HL-60/S4 (cell line): ENCODE data around the gene TGFB2.

Experiments used
- in situ Hi-C: fragments of 300-500 bp; cut with MboI; formaldehyde crosslinking; loops from 2 replicates; pipeline ENCODE4 v1.14.3; 2022; ENCODE audit warnings: low sequenced_read_pairs

TGFB2 gene

GRCh38 chr1:218330043-218330623 lies 15.0 kb upstream of the TGFB2 start:
- in situ Hi-C loops: loop anchor here (25.0 kb wide), 2 partner anchors 182 to 1332 kb away; no protein-coding TSS in a partner anchor

DNA sequence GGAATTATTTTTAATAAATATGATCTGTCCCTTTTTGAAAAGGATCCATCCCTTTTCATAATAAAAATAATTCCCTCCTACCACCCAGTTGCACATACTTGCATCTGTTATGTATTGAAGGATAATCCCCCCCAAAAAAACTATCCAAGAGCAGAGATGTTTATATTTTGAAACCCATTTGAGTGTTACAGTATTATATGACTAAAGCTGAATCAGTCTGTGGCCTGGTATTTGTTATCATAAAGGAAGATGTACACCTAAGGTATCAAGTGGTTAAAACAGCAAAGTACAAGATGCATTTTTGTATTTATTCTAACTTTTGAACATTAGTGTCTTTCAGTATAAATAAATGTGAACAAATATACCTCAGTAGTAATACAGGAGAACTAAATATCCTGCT lies 12.7 kb upstream of the TGFB2 start:
- in situ Hi-C loops: loop anchor here (25.0 kb wide), 2 partner anchors 180 to 1330 kb away; no protein-coding TSS in a partner anchor

- in situ Hi-C loops: loop anchor here (25.0 kb wide), 2 partner anchors 176 to 1326 kb away; no protein-coding TSS in a partner anchor
Measured at GRCh38 chr1:218336328-218336727, 8.8 kb upstream of the TGFB2 start.

DNA sequence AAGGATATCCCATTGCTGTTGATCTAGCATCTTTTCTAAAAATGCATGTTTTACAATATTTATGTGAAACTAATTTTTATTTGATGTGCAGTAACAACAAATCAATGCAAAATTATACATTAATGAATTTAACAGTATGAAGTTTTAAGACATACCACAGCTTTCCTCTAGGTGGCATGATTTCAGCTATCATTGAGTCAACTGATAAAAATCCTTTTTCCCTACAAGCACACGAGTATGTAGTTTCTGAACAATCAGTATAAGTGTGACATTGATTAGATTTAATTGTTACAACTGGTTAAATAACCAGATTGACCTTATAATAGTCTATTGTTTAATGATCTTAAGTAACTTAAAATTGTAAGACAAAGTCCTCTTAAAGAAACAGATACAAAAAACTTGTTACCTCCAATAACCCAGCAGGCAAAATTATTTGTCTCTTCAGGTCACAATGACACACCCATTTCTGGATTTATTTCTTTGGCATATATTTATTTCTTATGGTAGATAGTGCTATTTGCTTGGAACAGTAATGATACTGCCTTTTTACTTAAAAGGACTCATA lies 5.8 kb upstream of the TGFB2 start:
- in situ Hi-C loops: loop anchor here (25.0 kb wide), 2 partner anchors 173 to 1323 kb away; no protein-coding TSS in a partner anchor

GRCh38 chr1:218341325-218341724 lies 3.8 kb upstream of the TGFB2 start:
- in situ Hi-C loops: loop anchor here (25.0 kb wide), 2 partner anchors 171 to 1321 kb away; no protein-coding TSS in a partner anchor

DNA sequence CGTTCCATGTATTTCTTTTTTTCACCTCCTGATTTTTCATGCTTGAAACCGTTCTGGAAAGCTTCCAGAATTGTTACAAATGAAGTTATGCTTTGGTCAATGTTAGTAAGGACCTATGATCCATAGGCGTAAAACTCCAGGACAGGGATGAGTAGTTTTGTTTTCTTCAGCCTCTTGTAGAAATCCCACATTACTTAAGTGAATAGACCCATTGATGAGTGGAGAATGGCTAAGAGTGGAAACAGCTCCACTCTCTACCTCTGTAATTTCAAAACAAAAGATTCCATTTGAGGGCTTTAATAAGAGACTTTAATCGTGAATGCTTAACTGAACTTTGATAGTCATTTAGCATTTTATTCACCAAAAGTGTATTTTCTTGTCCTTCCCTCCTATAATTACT lies 3.0 kb upstream of the TGFB2 start:
- in situ Hi-C loops: loop anchor here (25.0 kb wide), 2 partner anchors 170 to 1320 kb away; no protein-coding TSS in a partner anchor

DNA sequence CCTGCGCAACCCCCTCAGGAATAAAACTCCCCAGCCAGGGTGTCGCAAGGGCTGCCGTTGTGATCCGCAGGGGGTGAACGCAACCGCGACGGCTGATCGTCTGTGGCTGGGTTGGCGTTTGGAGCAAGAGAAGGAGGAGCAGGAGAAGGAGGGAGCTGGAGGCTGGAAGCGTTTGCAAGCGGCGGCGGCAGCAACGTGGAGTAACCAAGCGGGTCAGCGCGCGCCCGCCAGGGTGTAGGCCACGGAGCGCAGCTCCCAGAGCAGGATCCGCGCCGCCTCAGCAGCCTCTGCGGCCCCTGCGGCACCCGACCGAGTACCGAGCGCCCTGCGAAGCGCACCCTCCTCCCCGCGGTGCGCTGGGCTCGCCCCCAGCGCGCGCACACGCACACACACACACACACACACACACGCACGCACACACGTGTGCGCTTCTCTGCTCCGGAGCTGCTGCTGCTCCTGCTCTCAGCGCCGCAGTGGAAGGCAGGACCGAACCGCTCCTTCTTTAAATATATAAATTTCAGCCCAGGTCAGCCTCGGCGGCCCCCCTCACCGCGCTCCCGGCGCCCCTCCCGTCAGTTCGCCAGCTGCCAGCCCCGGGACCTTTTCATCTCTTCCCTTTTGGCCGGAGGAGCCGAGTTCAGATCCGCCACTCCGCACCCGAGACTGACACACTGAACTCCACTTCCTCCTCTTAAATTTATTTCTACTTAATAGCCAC lies 696 bp downstream of the TGFB2 start:
- in situ Hi-C loops: loop anchor here (25.0 kb wide), 2 partner anchors 166 to 1316 kb away; no protein-coding TSS in a partner anchor

- in situ Hi-C loops: loop anchor here (25.0 kb wide), 2 partner anchors 166 to 1316 kb away; no protein-coding TSS in a partner anchor
Measured at GRCh38 chr1:218346391-218347204, 1.5 kb downstream of the TGFB2 start.

DNA sequence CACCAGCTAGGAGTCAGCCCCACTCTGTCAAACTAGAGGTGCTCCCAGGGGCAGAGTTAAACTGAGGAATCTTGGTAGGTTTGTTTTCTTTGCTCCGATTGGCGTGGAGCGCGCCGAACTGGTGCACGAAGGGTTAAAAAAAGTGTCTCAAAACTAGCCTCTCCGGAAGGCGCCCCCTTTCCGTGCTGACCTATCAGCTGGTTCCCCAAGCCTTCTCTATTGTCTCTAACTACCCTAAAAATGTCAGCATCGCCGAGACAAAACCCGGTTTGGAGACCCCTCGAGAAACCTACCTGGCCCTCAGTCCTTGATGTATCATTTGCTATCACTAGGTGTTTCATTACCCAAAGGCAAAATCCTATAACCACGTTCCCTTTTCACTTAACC lies 2.2 kb downstream of the TGFB2 start:
- in situ Hi-C loops: loop anchor here (25.0 kb wide), 2 partner anchors 165 to 1315 kb away; no protein-coding TSS in a partner anchor

DNA sequence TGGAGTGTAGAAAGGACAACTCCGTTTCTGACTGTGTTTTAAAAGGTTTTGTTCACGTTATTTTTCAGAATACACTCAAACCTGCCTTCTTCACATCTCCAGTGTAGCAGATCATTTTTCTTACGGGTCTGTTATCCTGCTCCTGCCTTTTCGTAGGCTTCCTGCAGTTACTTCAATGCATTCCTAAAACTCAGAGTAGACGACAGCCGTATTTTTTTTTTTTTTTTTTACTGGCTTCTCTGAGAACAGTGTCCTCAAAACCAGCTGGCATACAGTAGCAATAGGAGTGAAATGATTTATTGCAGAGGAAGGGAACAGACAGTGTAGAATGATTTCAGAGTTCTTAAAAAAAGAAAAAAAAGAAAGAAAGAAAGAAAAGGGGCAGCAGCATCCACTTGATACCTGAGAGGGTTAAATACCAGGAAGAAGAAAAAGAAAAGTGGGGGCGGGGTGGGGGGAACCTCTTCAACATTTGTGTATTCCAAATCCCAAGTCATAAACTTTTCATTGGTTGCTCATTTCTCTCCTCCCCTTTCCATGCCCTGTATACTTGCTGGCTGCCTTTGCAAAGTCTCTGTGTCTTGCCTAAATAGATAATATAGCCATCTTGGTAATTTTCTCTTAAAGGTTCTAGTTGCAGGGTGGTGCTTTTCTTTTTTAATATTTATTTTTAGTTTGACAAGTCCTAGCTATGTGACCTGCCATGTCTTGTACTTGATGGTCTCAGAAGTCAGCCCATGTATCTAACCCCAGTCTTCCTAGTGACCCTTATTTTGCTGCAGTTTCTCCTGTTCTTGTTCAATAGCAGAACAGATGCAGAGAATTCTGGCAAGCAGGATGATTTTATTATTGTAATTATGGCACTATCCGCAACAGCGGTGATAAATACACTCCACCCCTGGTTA lies 2.8 kb downstream of the TGFB2 start:
- in situ Hi-C loops: loop anchor here (25.0 kb wide), 2 partner anchors 164 to 1314 kb away; no protein-coding TSS in a partner anchor

GRCh38 chr1:218348628-218349071 lies 3.5 kb downstream of the TGFB2 start:
- in situ Hi-C loops: loop anchor here (25.0 kb wide), 2 partner anchors 164 to 1314 kb away; no protein-coding TSS in a partner anchor

DNA sequence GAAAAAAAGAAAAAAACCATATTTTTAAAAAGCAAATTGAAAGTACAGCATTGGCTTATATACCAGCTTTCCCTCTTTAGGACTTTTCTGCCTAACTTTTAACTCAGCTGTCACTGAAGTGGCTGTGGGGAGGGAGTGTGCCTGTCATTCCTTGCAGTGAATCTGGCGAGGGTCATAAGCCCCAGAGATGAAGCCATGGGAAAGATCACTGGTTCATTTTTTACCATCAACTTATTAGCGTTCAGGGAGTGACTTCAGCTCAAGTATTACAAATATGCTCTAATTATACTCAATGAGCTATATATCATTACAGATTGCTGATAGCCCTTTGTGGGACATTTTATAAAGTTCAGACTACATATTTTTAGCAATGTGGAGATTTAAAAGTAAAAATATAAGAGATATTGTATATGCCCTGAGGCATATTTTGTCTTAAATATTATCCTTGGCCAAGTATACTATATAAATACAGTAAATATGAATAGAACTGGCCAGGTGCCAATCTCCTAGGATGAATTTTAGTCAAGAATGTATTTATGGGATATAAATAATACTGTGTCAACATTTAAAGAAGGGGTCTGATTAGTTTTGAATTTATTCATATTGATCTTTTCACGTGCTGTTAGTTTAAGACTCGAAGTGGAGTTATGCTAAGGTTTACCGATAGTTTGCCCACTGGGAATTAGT lies 4.4 kb downstream of the TGFB2 start:
- in situ Hi-C loops: loop anchor here (25.0 kb wide), 2 partner anchors 163 to 1313 kb away; no protein-coding TSS in a partner anchor

GRCh38 chr1:218350035-218350525 lies 4.9 kb downstream of the TGFB2 start:
- in situ Hi-C loops: no loop called here

DNA sequence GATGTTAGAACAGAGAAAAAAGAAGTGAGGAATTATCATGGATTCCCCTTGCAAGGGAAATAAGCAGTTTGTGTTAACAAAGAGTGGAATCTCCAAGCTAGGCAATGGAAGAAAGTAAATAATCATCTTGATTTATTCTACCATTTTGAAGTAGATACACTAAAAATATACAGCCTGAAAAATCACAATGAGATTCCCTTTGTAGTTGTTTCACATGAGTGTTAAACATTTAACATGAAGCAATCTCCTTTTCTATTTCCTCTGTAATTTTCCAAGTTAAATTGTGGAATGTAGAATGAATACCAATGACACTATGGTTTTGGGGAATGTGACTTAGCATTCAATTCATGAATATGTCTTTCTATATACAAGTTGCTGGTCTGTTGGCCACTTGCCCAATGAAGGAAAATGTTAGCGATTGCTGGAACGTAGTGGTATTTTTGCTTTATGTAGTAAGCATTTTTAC lies 5.7 kb downstream of the TGFB2 start:
- in situ Hi-C loops: no loop called here

DNA sequence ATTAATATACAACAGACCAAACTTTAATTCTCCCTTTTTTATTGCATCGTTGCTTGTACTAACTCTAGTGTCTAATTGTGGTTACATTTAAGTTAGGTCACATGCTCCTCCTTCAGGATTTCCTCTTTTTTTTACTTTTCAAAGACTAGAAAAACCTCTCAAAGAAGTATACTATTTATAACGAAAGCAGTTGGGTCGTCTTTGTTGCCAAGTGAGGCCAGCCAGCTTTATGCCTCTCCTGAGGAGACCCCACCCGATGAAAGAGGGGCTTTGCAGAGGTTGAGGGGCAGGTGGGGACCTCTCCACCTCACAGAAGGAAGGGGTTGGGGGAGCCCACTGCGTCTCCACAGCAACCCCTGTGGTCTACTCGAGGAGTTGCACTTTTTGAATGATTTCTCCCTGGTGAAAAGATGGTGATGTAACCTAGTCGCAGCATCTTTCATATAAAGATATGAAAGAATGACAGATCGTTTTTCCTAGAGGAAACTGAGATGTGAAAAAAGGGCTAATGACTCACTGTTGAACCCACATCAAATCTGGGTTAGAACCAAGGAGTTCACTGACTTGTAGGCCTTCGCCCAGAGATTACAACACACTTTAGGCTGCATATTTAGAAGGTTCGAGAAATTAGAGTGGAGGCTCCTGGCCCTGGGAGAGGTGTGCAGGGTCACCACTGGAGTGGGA lies 6.4 kb downstream of the TGFB2 start:
- in situ Hi-C loops: no loop called here

GRCh38 chr1:218352075-218352438 lies 6.9 kb downstream of the TGFB2 start:
- in situ Hi-C loops: no loop called here

- in situ Hi-C loops: no loop called here
Measured at GRCh38 chr1:218353656-218354055, 8.5 kb downstream of the TGFB2 start.

- in situ Hi-C loops: no loop called here
Measured at GRCh38 chr1:218355278-218355677, 10.1 kb downstream of the TGFB2 start.
